Peyer's patch (tissue), 4 donors: ENCODE results near the gene SORBS1. TPM values are rescaled to one million over a fixed set of nuclear protein-coding genes. Genes with fewer than 3 reads are reported as not detected.

Experiments
- DNase-seq, 3 donors: peaks; one replicate each; pipeline ENCODE4 v3.0.0-alpha.2; 2017 to 2019
- H3K27ac ChIP-seq, 4 donors: fragments of 200-600 bp; sonication (generic); one replicate each; pipeline ENCODE4 v1.5.1; 2016 to 2019
- H3K27me3 ChIP-seq, 2 donors: fragments of 200-600 bp; sonication (generic); one replicate each; pipeline ENCODE4 v1.5.1; 2019
- H3K36me3 ChIP-seq, 3 donors: fragments of 200-600 bp; sonication (generic); one replicate each; pipeline ENCODE4 v1.5.1; 2016 to 2019
- H3K4me1 ChIP-seq, 4 donors: fragments of 200-600 bp; sonication (generic); one replicate each; pipeline ENCODE4 v1.5.1; 2016 to 2019
- H3K4me3 ChIP-seq, 4 donors: fragments of 200-600 bp; sonication (generic); 1 replicate in 3 of 4; 2 replicates in 1 of 4; pipeline ENCODE4 v1.5.1; 2016 to 2019; ENCODE audit warnings: mild to moderate bottlenecking in 1 of 4
- H3K9me3 ChIP-seq, 4 donors: fragments of 200-600 bp; sonication (generic); one replicate each; pipeline ENCODE4 v1.5.1; 2016 to 2019; ENCODE audit warnings: mild to moderate bottlenecking in 1 of 4
- POLR2A ChIP-seq, 2 donors: fragments of 450-650 bp; IDR thresholded peaks; one replicate each; pipeline ENCODE4 v1.5.1; 2017; ENCODE audit warnings: antibody characterized with exemption in 2 of 2, mild to moderate bottlenecking in 2 of 2, moderate library complexity in 2 of 2
- total RNA-seq, 4 donors: library from RNA; depleted of rRNA; stranded (reverse); fragments of >200 nt; gene quantifications; one replicate each; pipeline ENCODE4 v1.1.0, GENCODE V29; 2016
- TF ChIP-seq, protein P1 (sequence below), 6 experiments: fragments of 450-650 bp in 4 of 6; fragments of 200-600 bp in 2 of 6; sonication (generic) in 1 of 6; IDR thresholded peaks; one replicate each; pipeline ENCODE4 v1.5.1; 2017 to 2019; ENCODE audit warnings: antibody characterized with exemption in 6 of 6, mild to moderate bottlenecking in 3 of 6, moderate library complexity in 1 of 6

SORBS1 gene
- total RNA-seq, 4 donors from 2014 or later = 34.3 to 57.1 (median 48.7) TPM

GRCh38 chr10:95482501-95483233, 78.5 kb downstream of the SORBS1 start:
- Histone ChIP-seq H3K36me3 (no peaks in the 10 kb centered on the region), H3K9me3 (no peaks in the 10 kb centered on the region), H3K4me1 (peaks cover 0 to 10% (median 1%) of the 10 kb centered on the region in 4 donors), H3K27me3 (no peaks in the 10 kb centered on the region), H3K4me3 (no peak overlapping the region), H3K27ac (peak overlapping the region in 1 of 4 donors; percentile 68)
- TF ChIP-seq POLR2A (IDR thresholded peaks at IDR 0.05) = no peak
- TF ChIP-seq, protein P1, sequence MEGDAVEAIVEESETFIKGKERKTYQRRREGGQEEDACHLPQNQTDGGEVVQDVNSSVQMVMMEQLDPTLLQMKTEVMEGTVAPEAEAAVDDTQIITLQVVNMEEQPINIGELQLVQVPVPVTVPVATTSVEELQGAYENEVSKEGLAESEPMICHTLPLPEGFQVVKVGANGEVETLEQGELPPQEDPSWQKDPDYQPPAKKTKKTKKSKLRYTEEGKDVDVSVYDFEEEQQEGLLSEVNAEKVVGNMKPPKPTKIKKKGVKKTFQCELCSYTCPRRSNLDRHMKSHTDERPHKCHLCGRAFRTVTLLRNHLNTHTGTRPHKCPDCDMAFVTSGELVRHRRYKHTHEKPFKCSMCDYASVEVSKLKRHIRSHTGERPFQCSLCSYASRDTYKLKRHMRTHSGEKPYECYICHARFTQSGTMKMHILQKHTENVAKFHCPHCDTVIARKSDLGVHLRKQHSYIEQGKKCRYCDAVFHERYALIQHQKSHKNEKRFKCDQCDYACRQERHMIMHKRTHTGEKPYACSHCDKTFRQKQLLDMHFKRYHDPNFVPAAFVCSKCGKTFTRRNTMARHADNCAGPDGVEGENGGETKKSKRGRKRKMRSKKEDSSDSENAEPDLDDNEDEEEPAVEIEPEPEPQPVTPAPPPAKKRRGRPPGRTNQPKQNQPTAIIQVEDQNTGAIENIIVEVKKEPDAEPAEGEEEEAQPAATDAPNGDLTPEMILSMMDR (IDR thresholded peaks at IDR 0.05) = no peak
- DNase-seq = no peak

DNA sequence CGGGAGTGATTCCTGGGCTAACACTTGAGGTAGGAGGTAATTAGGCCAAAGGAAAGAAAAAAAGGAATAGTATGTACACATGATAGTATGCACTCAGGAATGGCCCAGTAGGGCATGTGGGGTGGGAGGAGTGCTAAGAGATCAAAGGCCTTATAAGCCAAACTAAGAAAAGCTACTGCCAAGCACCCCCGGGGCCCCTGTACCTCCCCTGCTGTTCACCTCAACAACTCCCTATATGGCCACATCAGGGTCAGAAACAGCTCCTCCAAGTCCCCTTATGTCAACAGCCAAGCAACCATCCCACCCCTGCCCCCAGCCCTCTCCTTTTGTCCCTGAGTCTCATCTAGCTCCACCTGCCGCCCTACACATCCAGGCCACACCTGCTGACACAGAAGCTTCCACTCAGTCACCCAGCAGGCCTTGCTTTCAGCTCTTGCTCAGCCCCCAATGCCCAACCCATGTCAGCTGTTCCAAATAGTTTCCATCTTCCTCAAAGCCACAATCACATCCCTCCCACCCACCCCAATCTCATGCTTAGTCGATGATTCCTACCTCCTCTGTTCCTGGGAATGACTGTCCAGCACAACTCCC, 80.2 kb downstream of the SORBS1 start:
- DNase-seq = no peak
- Histone ChIP-seq H3K9me3 (no peaks in the 10 kb centered on the region), H3K27ac (peak overlapping the region in 2 of 4 donors; percentile 68 to 71), H3K36me3 (no peaks in the 10 kb centered on the region), H3K4me3 (no peak overlapping the region), H3K27me3 (no peaks in the 10 kb centered on the region), H3K4me1 (peaks cover 0 to 24% (median 1%) of the 10 kb centered on the region in 4 donors)
- TF ChIP-seq, protein P1 (IDR thresholded peaks at IDR 0.05) = no peak
- TF ChIP-seq POLR2A (IDR thresholded peaks at IDR 0.05) = no peak

DNA sequence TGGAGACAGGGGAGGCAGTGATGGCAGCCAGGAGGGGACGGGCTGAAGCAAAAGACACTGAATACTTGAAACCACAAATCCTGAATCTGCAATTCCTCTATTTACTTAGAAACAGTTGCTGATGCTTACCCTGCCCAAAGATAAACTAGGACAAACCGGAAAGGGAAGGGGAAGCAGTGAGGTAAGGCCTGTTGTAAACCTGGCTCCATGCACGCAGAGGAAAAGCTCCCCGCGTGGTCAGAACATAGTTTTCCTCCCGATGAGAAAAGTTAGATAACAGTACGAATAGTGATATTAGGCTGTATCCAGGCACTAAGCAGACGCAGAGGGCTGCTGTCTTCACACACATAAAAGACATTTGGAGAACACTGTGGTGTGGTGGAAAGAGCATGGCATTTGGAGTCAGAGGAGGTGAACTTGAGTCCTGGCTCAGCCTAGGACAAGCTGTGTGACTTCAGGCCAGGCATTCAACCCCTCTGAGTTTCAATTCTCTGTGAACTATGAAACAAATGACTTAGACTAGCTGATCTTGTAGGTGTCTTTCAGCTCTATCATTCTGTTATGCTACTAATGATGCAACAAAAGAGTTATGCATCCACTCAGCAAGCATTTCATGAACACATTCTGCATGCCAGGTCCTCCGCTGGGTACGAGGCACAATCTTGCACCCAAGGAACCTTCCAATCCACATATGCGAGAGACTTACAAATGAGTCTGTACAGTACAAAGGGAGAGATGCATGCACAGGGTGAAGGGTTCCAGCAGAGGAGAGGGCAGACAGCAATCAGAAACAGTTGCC, 80.9 kb downstream of the SORBS1 start:
- Histone ChIP-seq H3K27ac (peak overlapping the region in 3 of 4 donors; percentile 53 to 71 (median 68)), H3K9me3 (no peaks in the 10 kb centered on the region), H3K4me1 (peaks cover 0 to 30% (median 2%) of the 10 kb centered on the region in 4 donors), H3K27me3 (no peaks in the 10 kb centered on the region), H3K4me3 (no peak overlapping the region), H3K36me3 (no peaks in the 10 kb centered on the region)
- no peak for DNase-seq
- TF ChIP-seq POLR2A (IDR thresholded peaks at IDR 0.05) = no peak
- TF ChIP-seq, protein P1 (IDR thresholded peaks at IDR 0.05) = no peak

DNA sequence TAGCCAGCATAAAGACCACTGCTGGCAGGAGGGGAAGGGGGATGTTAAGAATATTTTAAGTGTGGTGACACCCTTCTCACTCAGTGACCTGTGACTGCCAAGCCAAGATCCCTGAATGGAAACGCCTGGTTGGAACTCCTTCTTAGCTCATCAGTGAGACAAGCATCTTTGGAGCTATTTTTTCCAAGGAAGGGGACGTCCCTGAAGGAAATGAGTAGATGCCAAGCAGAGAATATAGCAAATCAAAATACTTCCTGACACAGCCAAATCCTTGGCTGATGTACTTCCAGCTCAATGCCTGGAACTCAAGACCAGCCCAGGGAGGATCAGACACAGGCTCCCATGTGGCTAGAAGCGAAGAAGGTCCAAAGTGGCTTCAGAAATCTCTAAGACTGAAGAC, 82.2 kb downstream of the SORBS1 start:
- H3K36me3 ChIP-seq = no peaks in the 10 kb centered on the region
- H3K9me3 ChIP-seq = no peaks in the 10 kb centered on the region

GRCh38 chr10:95478185-95478584, 83.0 kb downstream of the SORBS1 start:
- no peaks in the 10 kb centered on the region for H3K9me3 ChIP-seq
- peak overlapping the region in 3 of 4 donors; percentile 46 to 71 (median 68) for H3K27ac ChIP-seq
- DNase-seq = no peak
- H3K27me3 ChIP-seq = no peaks in the 10 kb centered on the region
- no peak for TF ChIP-seq POLR2A (IDR thresholded peaks at IDR 0.05)
- TF ChIP-seq, protein P1 (IDR thresholded peaks at IDR 0.05) = no peak
- no peak overlapping the region for H3K4me3 ChIP-seq
- peaks cover 0 to 36% (median 4%) of the 10 kb centered on the region in 4 donors for H3K4me1 ChIP-seq
- no peaks in the 10 kb centered on the region for H3K36me3 ChIP-seq

More for the DNA sequence above, 82.2 kb downstream of the SORBS1 start:
- TF ChIP-seq, protein P1 (IDR thresholded peaks at IDR 0.05) = no peak
- no peak for TF ChIP-seq POLR2A (IDR thresholded peaks at IDR 0.05)
- Histone ChIP-seq H3K27me3 (no peaks in the 10 kb centered on the region), H3K4me1 (peaks cover 0 to 36% (median 4%) of the 10 kb centered on the region in 4 donors), H3K27ac (peak overlapping the region in 3 of 4 donors; percentile 46 to 71 (median 68)), H3K4me3 (no peak overlapping the region)
- DNase-seq = no peak
